Stimulated activated CD4-positive, alpha-beta T cell treated with anti-CD3 and anti-CD28 coated beads, Interleukin-1b, Interleukin-23, amount 100 ng/mL, for 24 hours (primary cell): ENCODE data around the gene REEP6.
A peak's percentile ranks its signal among the peaks of the same experiment; 100 is the strongest.

Experiments
- DNase-seq, 4 experiments: peaks; one replicate each; pipeline ENCODE4 v3.0.0-alpha.2; 2020; ENCODE audit warnings: low read depth in 4 of 4, low spot score in 1 of 4

Gene REEP6

GRCh38 chr19:1491114-1491848 lies at the start of gene REEP6:
REEP6 (plus strand) TSS chr19:1491181; CDS start chr19:1491270, 89 bp downstream.
- DNase-seq: no peak

GRCh38 chr19:1441677-1442438 lies 49.1 kb upstream of the REEP6 start:
- no peak for DNase-seq

- peak; percentile 46 to 68 (median 65) for DNase-seq
Observed at GRCh38 chr19:1445185-1445931, 45.6 kb upstream of the REEP6 start.

GRCh38 chr19:1445932-1446712 lies 44.9 kb upstream of the REEP6 start:
- no peak for DNase-seq

- DNase-seq: no peak
Observed at GRCh38 chr19:1446713-1447481, 44.1 kb upstream of the REEP6 start.

GRCh38 chr19:1447504-1447903 lies 43.5 kb upstream of the REEP6 start:
- DNase-seq: no peak

GRCh38 chr19:1447944-1448343 lies 43.0 kb upstream of the REEP6 start:
- no peak for DNase-seq

- DNase-seq: no peak
Observed at GRCh38 chr19:1449467-1450442, 41.2 kb upstream of the REEP6 start, which contains the start of gene APC2. APC2 (plus strand) TSS chr19:1450121; CDS start chr19:1453002, 2,881 bp downstream.

GRCh38 chr19:1450735-1451731 lies 39.9 kb upstream of the REEP6 start:
- DNase-seq: no peak

GRCh38 chr19:1451916-1452801 lies 38.8 kb upstream of the REEP6 start:
- no peak for DNase-seq

GRCh38 chr19:1452802-1453524 lies 38.0 kb upstream of the REEP6 start:
- DNase-seq: no peak

- no peak for DNase-seq
Observed at GRCh38 chr19:1453525-1454364, 37.2 kb upstream of the REEP6 start.

- DNase-seq: no peak
Observed at GRCh38 chr19:1455002-1455335, 36.0 kb upstream of the REEP6 start.

- no peak for DNase-seq
Observed at GRCh38 chr19:1455336-1456120, 35.5 kb upstream of the REEP6 start.
